NCI-H510A treated with DMSO at 0.1 percent for 48 hours (cell line): ENCODE data around the gene DCAF8.
"Not testable (repeated sequence)": the region's sequence is repeated elsewhere in the genome, so short reads cannot be mapped to it uniquely, and the experiment has no call there.

Source experiments
- DNase-seq: peaks from one replicate; lab custom pipeline; 2025; lab: John Stamatoyannopoulos, UW

DCAF8 gene

DNA sequence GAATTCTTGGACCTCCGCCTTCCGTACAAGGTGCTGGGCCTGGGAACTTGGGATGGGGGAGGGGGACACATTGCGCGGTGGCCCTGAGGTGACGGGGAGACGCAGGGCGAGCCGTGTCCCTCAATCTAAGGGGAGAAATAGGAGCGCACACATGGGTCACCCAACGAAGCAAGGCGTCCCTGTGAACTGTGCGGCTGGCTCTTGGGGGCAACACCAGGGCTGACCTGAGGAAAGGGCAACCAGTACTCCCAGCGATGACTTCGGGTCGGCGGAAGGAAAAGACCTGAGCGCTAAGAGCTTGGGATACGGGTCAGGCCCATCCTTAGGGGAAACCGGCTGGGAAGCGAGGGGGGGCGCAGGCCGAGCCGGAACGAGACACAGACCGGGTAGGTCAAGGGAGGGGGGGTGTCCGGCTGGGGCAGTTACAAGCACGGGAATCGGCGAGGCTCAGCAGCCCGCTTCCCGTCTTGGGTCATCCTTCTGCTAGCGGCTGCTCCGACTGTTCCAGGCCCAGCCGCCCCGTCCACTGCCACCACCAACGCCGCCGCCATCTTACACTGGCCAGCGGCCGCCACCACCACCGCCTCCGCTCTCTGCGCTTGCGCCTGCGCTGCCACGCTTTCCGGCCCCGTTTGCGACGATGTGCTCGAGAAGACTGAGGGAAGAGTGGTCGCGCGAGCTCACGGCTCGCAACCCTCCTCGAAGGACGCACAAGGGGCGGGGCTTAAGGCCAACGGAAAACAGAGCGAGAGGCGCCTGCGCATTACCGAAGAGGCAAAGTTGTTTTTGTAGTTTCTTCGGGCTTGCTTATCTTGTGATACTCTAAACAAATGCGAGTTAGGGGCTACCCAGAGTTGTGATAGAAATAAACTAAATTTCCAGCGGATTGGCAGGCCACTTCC lies at the start of gene DCAF8:
Gene DCAF8 (minus strand): TSS at position 657 of the 902 bp plus-strand sequence. CDS start 18,541 bp downstream, outside the sequence.
- DNase-seq: peak; percentile 95

DNA sequence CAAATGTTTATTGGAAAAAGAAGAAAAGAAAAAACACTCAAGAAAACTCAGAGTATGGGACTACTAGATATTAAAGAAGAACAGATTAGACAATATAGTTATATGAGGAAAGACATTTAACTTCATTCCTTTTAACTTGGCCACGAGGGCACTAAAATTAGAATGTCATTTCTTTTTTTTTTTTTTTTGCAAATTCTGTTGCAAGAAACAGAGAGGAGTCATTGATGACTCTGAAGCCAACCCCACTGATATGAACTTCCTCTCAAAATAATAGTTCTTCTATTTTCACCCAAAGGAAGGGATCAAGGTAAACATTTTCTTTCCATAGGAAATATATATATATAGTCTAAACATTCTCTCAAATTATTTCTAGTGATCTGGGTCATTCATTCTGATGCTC lies 47.2 kb upstream of the DCAF8 start:
- DNase-seq: no peak

- DNase-seq: no peak
Observed at GRCh38 chr1:160309185-160309557, 46.8 kb upstream of the DCAF8 start.

DNA sequence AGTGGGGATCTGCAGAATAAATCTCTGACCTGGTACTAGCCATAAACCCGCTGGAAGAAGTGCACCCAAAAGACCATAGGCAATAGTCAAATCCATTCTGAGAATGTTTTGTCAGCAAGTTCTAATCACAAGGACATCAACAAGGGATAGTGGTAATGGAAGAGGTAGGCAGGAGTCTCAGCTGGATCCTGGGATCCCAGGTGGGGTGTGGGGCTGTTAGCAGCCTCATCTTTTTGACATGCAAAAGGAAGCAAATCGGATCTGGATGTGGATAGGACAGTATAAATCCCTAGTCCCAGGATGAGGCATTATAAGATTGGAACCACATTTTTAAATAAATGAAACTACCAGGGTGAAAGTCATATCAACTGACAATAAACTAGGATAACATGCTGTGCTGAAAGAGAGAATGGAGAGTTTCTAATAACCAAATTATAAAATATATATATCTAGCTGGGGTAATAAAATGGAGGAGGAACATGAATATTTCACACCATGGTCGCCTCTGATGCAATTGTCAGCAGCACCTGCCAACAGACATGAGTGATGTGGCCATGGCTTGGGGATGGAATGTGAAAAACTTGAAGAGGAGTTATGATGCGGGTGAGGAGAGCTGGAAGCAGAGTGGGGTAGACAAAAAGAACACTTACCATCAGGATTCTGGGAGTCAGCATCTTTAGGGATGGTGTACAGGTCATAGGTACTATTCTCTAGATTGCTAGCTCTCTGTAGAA lies 46.3 kb upstream of the DCAF8 start:
- no peak for DNase-seq

DNA sequence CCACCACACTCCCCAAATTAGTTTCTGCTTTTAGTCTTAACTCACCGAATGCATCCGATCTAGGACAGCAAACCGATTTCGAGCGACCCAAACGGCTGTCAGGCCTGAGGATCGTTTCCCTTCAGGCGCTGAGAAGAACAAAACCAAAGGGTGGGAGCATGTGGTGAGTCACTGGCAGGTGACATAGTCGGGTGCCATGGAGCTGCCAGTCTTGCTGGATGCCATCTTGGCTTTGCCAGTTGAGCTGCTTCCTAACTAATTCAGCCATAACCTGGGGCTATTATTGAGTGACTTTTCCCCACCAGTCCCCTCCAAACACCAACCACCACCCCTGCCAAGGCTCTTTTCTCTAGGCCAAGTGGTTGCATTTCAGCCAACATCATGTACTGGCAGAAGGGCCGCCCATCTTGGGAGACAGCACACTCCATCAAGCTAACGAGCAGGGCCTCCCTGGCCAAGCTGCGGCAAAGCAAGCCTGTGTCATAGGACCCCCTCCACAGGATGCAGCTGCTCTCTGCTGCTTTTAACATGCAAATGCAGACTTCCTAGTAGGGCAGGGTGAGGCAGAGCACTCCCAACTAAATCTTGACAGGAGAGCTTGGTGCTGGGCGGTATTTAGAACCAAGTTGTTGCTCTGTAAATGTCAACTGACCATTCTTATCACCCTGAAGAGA lies 44.9 kb upstream of the DCAF8 start:
- no peak for DNase-seq

GRCh38 chr1:160300173-160300572 lies 37.8 kb upstream of the DCAF8 start:
- DNase-seq: no peak

- DNase-seq: no peak
Observed at GRCh38 chr1:160296036-160296435, 33.7 kb upstream of the DCAF8 start.

DNA sequence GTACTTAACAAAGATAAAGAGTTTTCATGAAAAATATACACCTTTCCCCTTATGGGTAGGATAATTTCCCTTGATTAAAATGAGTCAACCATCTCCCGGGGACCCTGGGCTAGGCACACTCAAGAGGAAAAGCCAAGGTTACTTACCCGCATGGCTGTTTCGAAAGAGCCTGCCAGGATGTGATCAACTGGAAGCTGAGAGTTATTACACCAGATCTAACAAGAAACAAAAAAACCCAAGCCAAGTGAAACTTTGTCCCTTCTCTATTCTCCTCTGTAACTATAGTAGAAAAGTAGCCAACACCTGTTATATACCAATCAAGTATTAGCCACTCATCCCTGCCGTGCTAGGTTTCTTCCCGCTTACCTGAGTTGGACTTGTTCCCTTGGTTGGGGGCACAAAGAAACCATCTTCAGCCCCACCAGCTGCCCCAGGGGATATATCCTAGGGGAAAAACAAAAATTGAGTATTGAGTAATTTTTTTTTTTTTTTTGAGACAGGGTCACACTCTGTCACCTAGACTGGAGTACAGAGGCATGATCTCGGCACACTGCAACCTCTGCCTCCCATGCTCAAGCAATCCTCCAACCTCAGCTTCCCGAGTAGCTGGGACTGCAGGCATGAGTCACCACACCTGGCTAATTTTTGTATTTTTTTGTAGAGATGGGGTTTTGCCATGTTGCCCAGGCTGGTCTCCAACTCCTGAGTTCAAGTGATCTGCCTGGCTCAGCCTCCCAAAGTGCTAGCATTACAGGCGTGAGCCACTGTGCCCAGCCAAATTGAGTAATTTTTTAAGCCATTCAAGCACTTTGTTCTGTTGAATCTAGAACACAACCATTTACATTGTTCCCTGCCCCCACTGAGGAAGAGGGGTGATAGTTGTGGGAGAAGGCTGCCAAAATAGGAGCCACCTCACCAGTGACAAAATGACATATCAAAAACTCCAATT lies 30.9 kb upstream of the DCAF8 start:
- DNase-seq: no peak

DNA sequence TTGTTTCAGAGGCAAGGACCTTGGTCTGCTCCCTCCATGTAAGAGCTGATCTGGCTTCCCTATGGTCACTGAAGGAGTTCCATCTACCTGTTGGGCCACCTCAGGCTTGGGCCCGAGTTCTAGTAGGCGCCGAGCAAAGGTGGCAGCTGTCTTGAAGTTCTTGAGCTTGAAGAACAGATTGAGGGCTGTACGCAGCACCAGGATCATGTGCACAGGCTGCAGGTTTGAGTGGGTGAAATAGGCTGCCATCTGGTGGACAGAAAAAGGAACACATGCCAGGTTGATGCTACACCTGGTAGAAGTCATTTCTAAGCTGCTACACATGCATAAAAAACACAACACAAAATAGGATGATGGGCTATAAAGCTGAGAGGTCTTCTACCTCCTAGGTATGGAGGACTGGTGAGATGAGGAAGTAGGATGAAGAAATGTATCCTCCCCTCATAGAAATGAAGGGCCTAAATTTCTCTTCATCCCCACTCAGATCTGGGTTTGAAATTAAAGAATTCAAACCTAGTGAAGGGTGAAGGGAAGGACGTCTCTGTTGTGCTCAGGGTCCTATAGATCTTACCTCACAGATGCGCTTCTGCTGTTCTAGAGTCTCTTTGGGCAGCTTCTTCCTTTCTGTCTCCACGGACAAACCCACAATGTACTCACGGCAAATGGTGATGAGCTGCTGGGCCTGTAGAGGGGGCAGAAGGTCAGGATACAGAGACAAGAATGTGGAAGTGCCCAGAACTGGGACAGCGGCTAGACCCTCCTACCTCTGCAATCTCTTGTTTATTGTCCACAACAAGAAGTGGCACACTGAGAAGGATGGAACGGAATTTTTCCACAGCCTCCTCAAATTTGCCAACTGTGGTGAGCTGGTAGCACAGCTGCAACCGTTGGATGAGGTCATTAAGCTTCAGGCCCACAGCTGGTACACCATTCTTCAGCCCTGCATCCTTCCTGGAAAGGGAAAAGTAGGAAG lies 29.2 kb upstream of the DCAF8 start:
- peak; percentile 75 for DNase-seq

DNA sequence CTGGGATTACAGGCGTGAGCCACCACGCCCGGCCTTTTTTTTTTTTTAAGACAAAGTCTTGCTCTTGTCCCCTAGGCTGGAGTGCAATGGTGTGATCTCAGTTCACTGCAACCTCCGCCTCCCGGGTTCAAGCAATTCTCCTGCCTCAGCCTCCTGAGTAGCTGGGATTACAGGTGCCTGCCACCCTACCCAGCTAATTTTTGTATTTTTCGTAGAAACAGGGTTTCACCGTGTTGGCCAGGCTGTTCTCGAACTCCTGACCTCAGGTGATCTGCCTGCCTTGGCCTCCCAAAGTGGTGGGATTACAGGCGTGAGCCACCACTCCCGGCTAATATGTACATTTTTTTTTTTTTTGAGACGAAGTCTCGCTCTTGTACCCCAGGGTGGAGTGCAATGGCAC lies 25.4 kb upstream of the DCAF8 start:
- DNase-seq: not testable (repeated sequence)

DNA sequence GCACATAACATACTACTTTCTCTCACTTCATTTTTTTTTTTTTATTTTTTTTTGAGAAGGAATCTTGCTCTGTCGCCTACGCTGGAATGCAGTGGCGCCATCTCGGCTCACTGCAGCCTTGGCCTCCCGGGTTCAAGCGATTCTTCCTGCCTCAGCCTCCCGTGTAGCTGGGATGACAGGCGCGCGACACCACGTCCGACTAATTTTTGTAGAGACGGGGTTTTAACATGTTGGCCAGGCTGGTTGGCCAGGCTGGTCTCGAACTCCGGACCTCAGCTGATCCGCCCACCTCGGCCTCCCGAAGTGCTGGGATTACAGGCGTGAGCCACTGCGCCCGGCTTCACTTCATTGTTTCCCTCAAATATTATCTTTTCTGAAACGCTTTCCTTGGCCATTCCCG lies 23.2 kb upstream of the DCAF8 start:
- DNase-seq: no peak

GRCh38 chr1:160284782-160285344 lies 22.5 kb upstream of the DCAF8 start, which contains the start of gene PEX19:
Gene PEX19, minus strand, starts transcription at chr1:160285133. Its CDS starts 9 bp downstream, at chr1:160285124.
- peak; percentile 89 for DNase-seq

GRCh38 chr1:160284220-160284781 lies 22.0 kb upstream of the DCAF8 start:
- DNase-seq: peak; percentile 13

DNA sequence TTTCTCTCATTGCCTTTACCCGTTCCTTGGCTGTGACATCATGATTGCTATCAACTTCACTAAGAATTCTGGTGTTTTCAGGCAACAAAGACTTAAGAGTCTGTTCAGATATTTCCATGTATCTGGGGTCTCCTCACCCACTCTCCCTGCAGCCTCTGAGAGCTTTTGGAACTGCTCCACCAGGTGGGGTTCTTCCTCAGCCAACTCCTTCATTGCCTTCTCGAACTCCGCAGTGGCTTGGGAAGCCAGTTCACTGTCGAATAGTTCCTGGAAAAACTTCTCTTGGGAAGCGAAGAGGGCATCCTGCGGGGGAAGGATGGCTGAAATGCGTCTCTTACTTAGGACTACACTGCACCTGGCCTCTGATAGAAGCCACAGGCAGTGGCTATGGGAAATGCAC lies 20.5 kb upstream of the DCAF8 start:
- DNase-seq: no peak

DNA sequence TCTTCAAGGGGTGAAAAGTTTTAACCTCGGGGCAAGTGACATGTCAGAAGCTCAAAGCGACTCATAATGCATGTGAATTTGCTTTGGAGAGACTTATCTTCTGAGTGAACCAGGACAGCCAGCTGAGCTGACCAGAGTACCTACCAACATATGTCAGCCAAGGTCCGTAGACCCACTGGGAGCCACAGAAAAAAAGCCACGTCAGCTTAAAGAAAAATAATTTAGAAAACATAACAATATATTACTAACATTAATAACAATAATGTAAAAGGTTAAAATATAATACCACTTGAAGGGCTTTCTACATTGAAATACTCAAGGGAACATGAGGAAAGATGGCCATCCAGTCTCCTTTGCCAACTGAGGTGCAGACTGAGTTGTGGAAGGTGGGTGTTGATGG lies 15.6 kb upstream of the DCAF8 start:
- no peak for DNase-seq

- no peak for DNase-seq
Observed at GRCh38 chr1:160277330-160277729, 15.0 kb upstream of the DCAF8 start.

- no peak for DNase-seq
Observed at GRCh38 chr1:160271025-160271424, 8.7 kb upstream of the DCAF8 start.

DNA sequence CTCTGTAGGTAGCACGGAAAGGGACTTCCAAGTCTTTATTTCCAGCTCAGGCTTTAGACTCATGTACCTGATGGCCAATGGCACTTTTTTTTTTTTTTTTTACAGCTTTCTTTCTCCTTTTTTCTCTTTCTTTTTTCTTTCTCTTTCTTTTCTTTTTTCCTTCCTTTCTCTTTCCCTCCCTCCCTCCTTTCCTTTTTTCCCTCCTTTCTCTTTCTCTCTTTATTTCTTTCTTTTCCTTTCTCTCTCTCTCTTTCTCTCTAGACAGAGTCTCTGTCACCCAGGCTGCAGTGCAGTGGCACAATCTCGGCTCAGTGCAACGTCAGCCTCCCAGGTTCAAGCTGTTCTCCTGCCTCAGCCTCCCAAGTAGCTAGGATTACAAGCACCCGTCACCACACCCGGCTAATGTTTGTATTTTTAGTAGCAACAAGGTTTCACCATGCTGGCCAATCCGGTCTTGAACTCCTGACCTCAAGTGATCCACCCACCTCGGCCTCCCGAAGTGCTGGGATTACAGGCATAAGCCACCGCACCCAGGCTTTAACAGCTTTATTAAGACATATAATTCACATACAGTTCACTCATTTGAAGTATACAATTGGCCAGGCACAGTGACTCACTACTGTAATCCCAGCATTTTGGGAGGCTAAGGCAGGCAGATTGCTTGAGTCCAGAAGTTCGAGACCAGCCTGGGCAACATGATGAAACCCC lies 5.1 kb upstream of the DCAF8 start:
- no peak for DNase-seq

- DNase-seq: no peak
Observed at GRCh38 chr1:160264795-160265307, 2.5 kb upstream of the DCAF8 start.
